H1 (cell line): Measurements from ENCODE around the gene SMG1. TPM values are rescaled to one million over a fixed set of nuclear protein-coding genes. Genes with fewer than 3 reads are reported as not detected.
A peak's percentile ranks its signal among the peaks of the same experiment; 100 is the strongest.

Experiments
- CTCF ChIA-PET: fragments of 300-600 bp; sonication (Branson Sonifier 250); formaldehyde crosslinking; loops from one replicate; lab custom pipeline; 2021; ENCODE audit not compliant: partially characterized antibody; lab: Charles Lee
- POLR2A ChIA-PET: fragments of 300-600 bp; sonication (Branson Sonifier 250); formaldehyde crosslinking; loops from one replicate; lab custom pipeline; 2021; ENCODE audit warnings: inconsistent platforms; ENCODE audit not compliant: partially characterized antibody; lab: Charles Lee
- DNase-seq, 2 experiments: peaks; one replicate each; pipeline versions ENCODE4 v3.0.0 to v3.0.0-alpha.2; 2010 to 2022; ENCODE audit warnings: low spot score in 2 of 2, low read depth in 1 of 2, mixed read lengths in 1 of 2
- FAIRE-seq: peaks from 2 replicates; lab custom pipeline; 2011; peaks lifted over from hg19 to GRCh38; lab: Jason Lieb, UNC
- H2AFZ ChIP-seq: 2 replicates; pipeline ENCODE4 v1.8.1; 2012; ENCODE audit warnings: low read length, inconsistent platforms
- H2AK5ac ChIP-seq: 2 replicates; pipeline ENCODE4 v1.6.1; 2013; ENCODE audit warnings: low read depth, low read length
- H2BK120ac ChIP-seq: replicated peaks from 2 replicates; pipeline ENCODE3; 2013; ENCODE audit warnings: low read depth, low read length, inconsistent platforms
- H2BK12ac ChIP-seq: 2 replicates; pipeline ENCODE4 v1.6.1; 2013; ENCODE audit warnings: low read depth, low read length
- H2BK15ac ChIP-seq: 2 replicates; pipeline ENCODE4 v1.6.1; 2013; ENCODE audit warnings: low read length
- H2BK20ac ChIP-seq: 2 replicates; pipeline ENCODE4 v1.6.1; 2013; ENCODE audit warnings: low read length
- H2BK5ac ChIP-seq: 2 replicates; pipeline ENCODE4 v1.6.1; 2013; ENCODE audit warnings: low read depth, low read length
- H3K14ac ChIP-seq: 2 replicates; pipeline ENCODE4 v1.6.1; 2013; ENCODE audit warnings: inconsistent platforms; ENCODE audit not compliant: insufficient read length
- H3K18ac ChIP-seq: 2 replicates; pipeline ENCODE4 v1.6.1; 2013; ENCODE audit warnings: low read length; ENCODE audit errors: extremely low read depth
- H3K23ac ChIP-seq: 2 replicates; pipeline ENCODE4 v1.6.1; 2013; ENCODE audit warnings: inconsistent platforms; ENCODE audit not compliant: insufficient read length
- H3K23me2 ChIP-seq: 2 replicates; pipeline ENCODE4 v1.6.1; 2013; ENCODE audit warnings: low read depth, low read length
- H3K27ac ChIP-seq: 2 replicates; pipeline ENCODE4 v1.6.1; 2011; ENCODE audit warnings: low read depth, low read length, inconsistent platforms
- H3K27me3 ChIP-seq, 4 experiments: replicated peaks in 1 of 4; 1 replicate in 1 of 4; 2 replicates in 3 of 4; pipeline versions ENCODE4 v1.6.1 to v1.8.1; 2011 to 2013; ENCODE audit warnings: low read length in 3 of 4, mild to moderate bottlenecking in 3 of 4, inconsistent platforms in 2 of 4, mixed read lengths in 2 of 4, moderate library complexity in 1 of 4; ENCODE audit not compliant: control insufficient read depth in 3 of 4, insufficient read depth in 3 of 4; ENCODE audit errors: extremely low read depth in 1 of 4
- H3K36me3 ChIP-seq, 4 experiments: 2 replicates each; pipeline versions ENCODE4 v1.6.1 to v1.8.1; 2011 to 2013; ENCODE audit warnings: mild to moderate bottlenecking in 4 of 4, low read length in 3 of 4, moderate library complexity in 2 of 4, control low read depth in 1 of 4, inconsistent platforms in 1 of 4; ENCODE audit not compliant: insufficient read depth in 4 of 4, control insufficient read depth in 2 of 4
- H3K4ac ChIP-seq: replicated peaks from 2 replicates; pipeline ENCODE3; 2013; ENCODE audit warnings: low read length, low read depth, mixed read lengths, inconsistent platforms; ENCODE audit not compliant: insufficient read length
- H3K4me1 ChIP-seq, 4 experiments: replicated peaks in 1 of 4; 1 replicate in 1 of 4; 2 replicates in 3 of 4; pipeline versions ENCODE4 v1.6.1 to v1.8.1; 2011 to 2013; ENCODE audit warnings: low read length in 3 of 4, inconsistent platforms in 2 of 4, mixed read lengths in 1 of 4; ENCODE audit not compliant: insufficient read depth in 4 of 4, control insufficient read depth in 3 of 4
- H3K4me2 ChIP-seq, 2 experiments: 2 replicates each; pipeline versions ENCODE4 v1.6.1 to v1.8.1; 2011 to 2013; ENCODE audit warnings: low read depth in 2 of 2, low read length in 2 of 2, control low read depth in 1 of 2, inconsistent platforms in 1 of 2, mild to moderate bottlenecking in 1 of 2; ENCODE audit not compliant: insufficient read depth in 1 of 2
- H3K4me3 ChIP-seq, 4 experiments: fragments of 200-600, 300-600 bp in 1 of 4; sonication (generic), shearing (Covaris generic), sonication (Bioruptor Twin) in 1 of 4; 2 replicates each; pipeline versions ENCODE4 v1.5.1 to v1.8.1; 2011 to 2016; ENCODE audit warnings: low read length in 4 of 4, low read depth in 3 of 4, control low read depth in 2 of 4, inconsistent platforms in 2 of 4, mild to moderate bottlenecking in 2 of 4, mixed read lengths in 1 of 4, moderate library complexity in 1 of 4; ENCODE audit not compliant: insufficient read depth in 2 of 4; ENCODE audit errors: extremely low read depth in 1 of 4
- H3K56ac ChIP-seq: replicated peaks from 2 replicates; pipeline ENCODE3; 2013; ENCODE audit warnings: low read depth, mild to moderate bottlenecking, mixed read lengths, low read length, inconsistent platforms; ENCODE audit not compliant: insufficient read length
- H3K79me1 ChIP-seq: 2 replicates; pipeline ENCODE4 v1.6.1; 2013; ENCODE audit warnings: low read depth, low read length, control low read depth
- H3K79me2 ChIP-seq, 2 experiments: 2 replicates each; pipeline versions ENCODE4 v1.6.1 to v1.8.1; 2012 to 2013; ENCODE audit warnings: low read length in 2 of 2, mild to moderate bottlenecking in 2 of 2, inconsistent platforms in 1 of 2; ENCODE audit not compliant: insufficient read depth in 2 of 2, control insufficient read depth in 1 of 2
- H3K9ac ChIP-seq, 4 experiments: replicated peaks in 1 of 4; 1 replicate in 1 of 4; 2 replicates in 3 of 4; pipeline versions ENCODE4 v1.6.1 to v1.8.1; 2011 to 2013; ENCODE audit warnings: low read depth in 3 of 4, low read length in 3 of 4, control low read depth in 2 of 4, mild to moderate bottlenecking in 2 of 4, moderate library complexity in 2 of 4, inconsistent platforms in 1 of 4; ENCODE audit errors: extremely low read depth in 1 of 4
- H3K9me3 ChIP-seq, 2 experiments: 2 replicates each; pipeline versions ENCODE4 v1.6.1 to v1.8.1; 2012 to 2013; ENCODE audit warnings: mild to moderate bottlenecking in 2 of 2, moderate library complexity in 2 of 2, control low read depth in 1 of 2, inconsistent platforms in 1 of 2, low read depth in 1 of 2, low read length in 1 of 2, mixed read lengths in 1 of 2; ENCODE audit not compliant: insufficient read depth in 2 of 2
- H4K20me1 ChIP-seq, 2 experiments: replicated peaks in 1 of 2; 2 replicates each; pipeline versions ENCODE3 to v1.8.1; 2011 to 2013; ENCODE audit warnings: inconsistent platforms in 2 of 2, low read length in 2 of 2, mild to moderate bottlenecking in 1 of 2; ENCODE audit not compliant: insufficient read depth in 2 of 2, control insufficient read depth in 1 of 2
- H4K5ac ChIP-seq: 2 replicates; pipeline ENCODE4 v1.6.1; 2013; ENCODE audit warnings: low read length, low read depth, mixed read lengths, inconsistent platforms; ENCODE audit not compliant: insufficient read length
- H4K8ac ChIP-seq: 2 replicates; pipeline ENCODE4 v1.8.0; 2013; ENCODE audit warnings: mild to moderate bottlenecking, moderate library complexity, low read length, inconsistent platforms; ENCODE audit not compliant: insufficient read depth; ENCODE audit errors: extremely low read depth
- H4K91ac ChIP-seq: replicated peaks from 2 replicates; pipeline ENCODE3; 2013; ENCODE audit warnings: low read length, mixed read lengths, inconsistent platforms; ENCODE audit not compliant: insufficient read length
- ASH2L ChIP-seq: fragments of 200-600, 300-600 bp; sonication (generic); IDR thresholded peaks from one replicate; pipeline ENCODE4 v1.7.1; 2017; ENCODE audit warnings: low read length
- CREB1 ChIP-seq: IDR thresholded peaks from 2 replicates; pipeline ENCODE4 v1.6.1; 2012; ENCODE audit warnings: inconsistent platforms
- MAFK ChIP-seq: IDR thresholded peaks from 2 replicates; pipeline ENCODE4 v1.6.1; 2012; ENCODE audit warnings: low read depth, mild to moderate bottlenecking, improper control_type of control experiment, low read length
- PHF8 ChIP-seq: fragments of 200-600 bp; sonication (generic); conservative IDR thresholded peaks from 2 replicates; pipeline ENCODE4 v1.7.1; 2012; ENCODE audit warnings: low read depth, mild to moderate bottlenecking, inconsistent platforms, low read length, moderate library complexity
- POLR2A ChIP-seq, 2 experiments: IDR thresholded peaks; 1 replicate in 1 of 2; 2 replicates in 1 of 2; pipeline ENCODE4 v1.6.1; 2011; ENCODE audit warnings: low read depth in 2 of 2, low read length in 2 of 2, mild to moderate bottlenecking in 2 of 2; ENCODE audit errors: control extremely low read depth in 1 of 2
- POLR2AphosphoS5 ChIP-seq: IDR thresholded peaks from 2 replicates; pipeline ENCODE4 v1.6.1; 2011; ENCODE audit warnings: low read depth, low read length
- RBBP5 ChIP-seq: IDR thresholded peaks from 2 replicates; pipeline ENCODE4 v1.7.1; 2012; ENCODE audit warnings: low read depth, mild to moderate bottlenecking, inconsistent platforms, low read length, moderate library complexity, borderline replicate concordance
- SRF ChIP-seq: IDR thresholded peaks from 2 replicates; pipeline ENCODE4 v1.6.1; 2011; ENCODE audit warnings: mild to moderate bottlenecking, low read depth, low read length, moderate library complexity
- ZNF274 ChIP-seq: IDR thresholded peaks from 2 replicates; pipeline ENCODE4 v1.7.0; 2012; ENCODE audit warnings: low read length, borderline replicate concordance; ENCODE audit errors: extremely low read depth
- WGBS, 2 experiments: shearing (Covaris generic) in 1 of 2; methylation state at CpG; one replicate each; pipeline versions ENCODE4 v1.1.6 to v1.1.7; 2013 to 2015; ENCODE audit warnings: low lambda C conversion rate in 2 of 2, mixed read lengths in 2 of 2, inconsistent platforms in 1 of 2, low coverage in 1 of 2, missing lambda C conversion rate in 1 of 2; ENCODE audit not compliant: insufficient replicate concordance in 2 of 2, insufficient coverage in 1 of 2, insufficient read length in 1 of 2; ENCODE audit errors: extremely low coverage in 1 of 2, missing lambda C conversion rate in 1 of 2; 5-methylcytosine and 5-hydroxymethylcytosine counted together
- polyA plus RNA-seq, 7 experiments: library from polyadenylated mRNA; depleted of rRNA in 3 of 7; stranded (reverse) in 5 of 7; unstranded in 2 of 7; fragments of >200 nt in 5 of 7; fragments of 200-250 nt in 2 of 7; gene quantifications; 1 replicate in 5 of 7; 2 replicates in 1 of 7; 4 replicates in 1 of 7; pipeline versions ENCODE4 v1.2.1 to v1.2.3, GENCODE V29; 2011 to 2013; ENCODE audit warnings: missing spikeins in 2 of 7, mixed read lengths in 2 of 7
- total RNA-seq: library from RNA; stranded (reverse); fragmentation: NEBNext Ultra II Directional; extraction: Animal tissue kit (Norgen Biotek cat#: 25700); gene quantifications from 2 replicates; pipeline ENCODE4 v1.2.1, GENCODE V29; 2021
- TF ChIP-seq, protein P1 (sequence below): IDR thresholded peaks from 2 replicates; pipeline ENCODE4 v1.6.1; 2012; ENCODE audit warnings: inconsistent platforms
- TF ChIP-seq, protein P2 (sequence below): IDR thresholded peaks from 2 replicates; pipeline ENCODE4 v1.6.1; 2012; ENCODE audit warnings: inconsistent platforms

SMG1 gene
- total and polyA plus RNA-seq, 2 of the 8 experiments (the other 6 are each of a cell fraction or from before 2014, with no cell fraction given), result 14.9 to 90.6 TPM

DNA sequence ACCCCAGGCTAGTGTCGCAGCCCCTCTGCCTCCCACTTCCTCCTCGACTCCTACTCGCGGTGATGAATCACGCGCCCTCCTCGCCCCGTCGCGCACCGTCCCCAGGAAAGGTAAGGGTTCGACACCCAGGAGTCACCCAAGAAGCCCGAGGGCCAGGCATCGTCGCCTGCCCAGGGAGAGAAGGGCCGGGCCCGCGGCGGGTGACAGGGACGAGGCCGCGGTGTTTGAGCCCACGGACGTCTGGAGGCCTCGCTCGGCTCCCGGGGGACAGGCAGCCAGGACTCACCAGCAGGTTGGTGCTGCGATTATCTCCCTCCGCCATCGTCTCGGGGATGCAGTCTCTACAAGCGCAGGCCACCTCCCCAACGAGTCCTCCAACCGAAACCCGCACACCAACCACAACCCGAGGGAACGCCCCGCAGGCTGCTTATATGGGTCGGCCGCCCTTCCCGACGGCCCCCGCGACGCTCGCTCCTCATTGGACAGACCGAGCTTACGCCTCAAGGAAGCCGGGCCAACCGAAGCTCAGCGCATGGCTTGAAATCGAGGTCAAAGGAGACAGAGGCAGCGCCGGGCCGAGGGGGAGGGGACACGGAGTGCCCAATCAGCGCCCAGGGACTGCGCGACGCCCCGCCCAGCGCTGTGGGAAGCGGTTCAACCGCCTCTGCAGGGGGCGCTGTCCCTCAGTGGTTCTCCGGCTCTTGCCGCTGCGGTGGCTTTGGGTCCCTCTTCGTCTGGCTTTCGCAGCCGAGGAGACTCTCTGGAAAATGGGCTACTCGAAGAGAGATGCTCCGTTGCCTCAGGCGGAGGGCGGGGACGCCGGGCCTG, 124.8 kb downstream of the SMG1 start, which contains the start of gene ARL6IP1:
TSS of gene ARL6IP1 (minus strand) at position 405 of the 828 bp plus-strand sequence. CDS start at position 322, 83 bp downstream.
- peak; percentile 58 for FAIRE-seq
- H3K36me3 ChIP-seq, result peaks cover 0 to 25% (median 3%) of the 10 kb centered on the region in 4 experiments; a peak in 4 of 8 replicates
- TF ChIP-seq, protein P1, sequence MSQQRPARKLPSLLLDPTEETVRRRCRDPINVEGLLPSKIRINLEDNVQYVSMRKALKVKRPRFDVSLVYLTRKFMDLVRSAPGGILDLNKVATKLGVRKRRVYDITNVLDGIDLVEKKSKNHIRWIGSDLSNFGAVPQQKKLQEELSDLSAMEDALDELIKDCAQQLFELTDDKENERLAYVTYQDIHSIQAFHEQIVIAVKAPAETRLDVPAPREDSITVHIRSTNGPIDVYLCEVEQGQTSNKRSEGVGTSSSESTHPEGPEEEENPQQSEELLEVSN, result peak; percentile 37; the same call in 1 of the 2 replicates
- TF ChIP-seq SRF (no peak), MAFK (no peak), ZNF274 (no peak), POLR2AphosphoS5 (peak; percentile 100), PHF8 (peak; percentile 93), ASH2L (peak; percentile 40), RBBP5 (peak; percentile 79; the same call in 1 of the 2 replicates), POLR2A (IDR thresholded peaks at IDR 0.05; ENCODE audit: control extremely low read depth in 1 of 2, low read depth in 2 of 2, low read length in 2 of 2) (peak; percentile 100), CREB1 (peak; percentile 69)
- TF ChIP-seq, protein P2, sequence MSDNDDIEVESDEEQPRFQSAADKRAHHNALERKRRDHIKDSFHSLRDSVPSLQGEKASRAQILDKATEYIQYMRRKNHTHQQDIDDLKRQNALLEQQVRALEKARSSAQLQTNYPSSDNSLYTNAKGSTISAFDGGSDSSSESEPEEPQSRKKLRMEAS, result peak; percentile 93

More for the DNA sequence above, 124.8 kb downstream of the SMG1 start, which contains the start of gene ARL6IP1:
- Histone ChIP-seq H4K91ac (peak within 1 kb of the TSS; percentile 72), H2BK12ac (peak within 1 kb of the TSS; percentile 22; the same call in 1 of the 2 replicates), H3K79me2 (peaks cover 16 to 48% of the 10 kb centered on the region in 2 experiments), H3K9ac (peak within 1 kb of the TSS; percentile 82 to 89 (median 84)), H2AFZ (no peak within 1 kb of the TSS), H3K27ac (peak within 1 kb of the TSS; percentile 93), H3K23ac (no peak within 1 kb of the TSS), H3K27me3 (no peaks in the 10 kb centered on the region), H3K18ac (peak within 1 kb of the TSS; percentile 75), H3K79me1 (no peaks in the 10 kb centered on the region; the same call in 1 of the 2 replicates), H3K9me3 (no peaks in the 10 kb centered on the region; a peak in 1 of 4 replicates), H4K5ac (peak within 1 kb of the TSS; percentile 93), H3K4ac (peak within 1 kb of the TSS; percentile 57), H2BK15ac (no peak within 1 kb of the TSS), H3K4me2 (peak within 1 kb of the TSS; percentile 79 to 92), H3K14ac (no peak within 1 kb of the TSS), H3K4me1 (peaks cover 3 to 11% (median 5%) of the 10 kb centered on the region in 4 experiments; a peak in 5 of 7 replicates), H4K8ac (peak within 1 kb of the TSS; percentile 95), H4K20me1 (peaks cover 3 to 4% of the 10 kb centered on the region in 2 experiments), H2AK5ac (no peak within 1 kb of the TSS; the same call in 1 of the 2 replicates), H2BK120ac (peak within 1 kb of the TSS; percentile 10), H2BK20ac (no peak within 1 kb of the TSS), H3K4me3 (peak within 1 kb of the TSS; percentile 63 to 93 (median 91)), H3K23me2 (peaks cover 3% of the 10 kb centered on the region; the same call in 1 of the 2 replicates), H3K56ac (peak within 1 kb of the TSS; percentile 74), H2BK5ac (peak within 1 kb of the TSS; percentile 77)
- WGBS, 2 experiments, result 3% methylated on average over 54 of the region's 77 CpGs; no CpG with 5 or more reads in 1 of the 2 experiments
- CTCF ChIA-PET, result interaction anchor here (1.1 to 2.1 kb wide), 5 partner anchors 9 to 180 kb away, joined by 3 to 9 read pairs (median 6); partner anchors contain the start of gene RPS15A
- POLR2A ChIA-PET, result interaction anchor here (0.6 to 14.8 kb wide), 36 partner anchors 8 to 275 kb away, joined by 3 to 503 read pairs (median 4); partner anchors contain the start of genes COQ7, RPS15A, SMG1 and TMC7
- DNase-seq, result peak; percentile 95 to 100
